Adrenal gland (tissue), 5 donors: ENCODE data around the gene LAG3.

ENCODE experiments used
- POLR2A ChIP-seq, 2 donors: fragments of 450-650 bp; IDR thresholded peaks; one replicate each; pipeline ENCODE4 v1.6.1; 2017; ENCODE audit warnings: antibody characterized with exemption in 2 of 2, mild to moderate bottlenecking in 2 of 2, moderate library complexity in 1 of 2
- TF ChIP-seq, protein P1 (sequence below), 6 experiments: fragments of 450-650 bp in 4 of 6; fragments of 200-600 bp in 2 of 6; sonication (generic) in 1 of 6; IDR thresholded peaks; 1 replicate in 5 of 6; 2 replicates in 1 of 6; pipeline versions ENCODE4 v1.5.1 to v1.8.0; 2016 to 2021; ENCODE audit warnings: antibody characterized with exemption in 6 of 6, mild to moderate bottlenecking in 2 of 6, moderate library complexity in 1 of 6
- donor health status: DM: no; HTN: no; CAD: no.

DNA sequence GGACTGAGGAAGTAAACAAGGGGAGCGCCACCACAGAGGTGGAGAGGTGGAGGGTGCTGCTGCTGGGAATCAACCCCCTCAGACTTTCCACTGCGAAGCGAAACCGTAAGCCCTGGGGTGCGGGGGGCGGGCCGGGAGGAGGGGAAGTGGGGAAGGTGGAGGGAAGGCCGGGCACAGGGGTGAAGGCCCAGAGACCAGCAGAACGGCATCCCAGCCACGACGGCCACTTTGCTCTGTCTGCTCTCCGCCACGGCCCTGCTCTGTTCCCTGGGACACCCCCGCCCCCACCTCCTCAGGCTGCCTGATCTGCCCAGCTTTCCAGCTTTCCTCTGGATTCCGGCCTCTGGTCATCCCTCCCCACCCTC, at the start of gene LAG3:
- TF ChIP-seq, protein P1, sequence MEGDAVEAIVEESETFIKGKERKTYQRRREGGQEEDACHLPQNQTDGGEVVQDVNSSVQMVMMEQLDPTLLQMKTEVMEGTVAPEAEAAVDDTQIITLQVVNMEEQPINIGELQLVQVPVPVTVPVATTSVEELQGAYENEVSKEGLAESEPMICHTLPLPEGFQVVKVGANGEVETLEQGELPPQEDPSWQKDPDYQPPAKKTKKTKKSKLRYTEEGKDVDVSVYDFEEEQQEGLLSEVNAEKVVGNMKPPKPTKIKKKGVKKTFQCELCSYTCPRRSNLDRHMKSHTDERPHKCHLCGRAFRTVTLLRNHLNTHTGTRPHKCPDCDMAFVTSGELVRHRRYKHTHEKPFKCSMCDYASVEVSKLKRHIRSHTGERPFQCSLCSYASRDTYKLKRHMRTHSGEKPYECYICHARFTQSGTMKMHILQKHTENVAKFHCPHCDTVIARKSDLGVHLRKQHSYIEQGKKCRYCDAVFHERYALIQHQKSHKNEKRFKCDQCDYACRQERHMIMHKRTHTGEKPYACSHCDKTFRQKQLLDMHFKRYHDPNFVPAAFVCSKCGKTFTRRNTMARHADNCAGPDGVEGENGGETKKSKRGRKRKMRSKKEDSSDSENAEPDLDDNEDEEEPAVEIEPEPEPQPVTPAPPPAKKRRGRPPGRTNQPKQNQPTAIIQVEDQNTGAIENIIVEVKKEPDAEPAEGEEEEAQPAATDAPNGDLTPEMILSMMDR (IDR thresholded peaks at IDR 0.05), result no peak
- no peak for TF ChIP-seq POLR2A (IDR thresholded peaks at IDR 0.05)
